Measurements from ENCODE around the gene CMTM8.

GRCh38 chr3:32316976-32317375 lies 78.5 kb downstream of the CMTM8 start:
- TF ChIP-seq KDM5A (IDR thresholded peaks at IDR 0.05) (no peak), ZFP36 (IDR thresholded peaks at IDR 0.05; ENCODE audit: borderline replicate concordance, partially characterized antibody) (no peak), CHD2 (IDR thresholded peaks at IDR 0.05; ENCODE audit: low read length, partially characterized antibody) (no peak), POLR2A (IDR thresholded peaks at IDR 0.05; ENCODE audit: low read length) (no peak)
- TF ChIP-seq, protein P1, sequence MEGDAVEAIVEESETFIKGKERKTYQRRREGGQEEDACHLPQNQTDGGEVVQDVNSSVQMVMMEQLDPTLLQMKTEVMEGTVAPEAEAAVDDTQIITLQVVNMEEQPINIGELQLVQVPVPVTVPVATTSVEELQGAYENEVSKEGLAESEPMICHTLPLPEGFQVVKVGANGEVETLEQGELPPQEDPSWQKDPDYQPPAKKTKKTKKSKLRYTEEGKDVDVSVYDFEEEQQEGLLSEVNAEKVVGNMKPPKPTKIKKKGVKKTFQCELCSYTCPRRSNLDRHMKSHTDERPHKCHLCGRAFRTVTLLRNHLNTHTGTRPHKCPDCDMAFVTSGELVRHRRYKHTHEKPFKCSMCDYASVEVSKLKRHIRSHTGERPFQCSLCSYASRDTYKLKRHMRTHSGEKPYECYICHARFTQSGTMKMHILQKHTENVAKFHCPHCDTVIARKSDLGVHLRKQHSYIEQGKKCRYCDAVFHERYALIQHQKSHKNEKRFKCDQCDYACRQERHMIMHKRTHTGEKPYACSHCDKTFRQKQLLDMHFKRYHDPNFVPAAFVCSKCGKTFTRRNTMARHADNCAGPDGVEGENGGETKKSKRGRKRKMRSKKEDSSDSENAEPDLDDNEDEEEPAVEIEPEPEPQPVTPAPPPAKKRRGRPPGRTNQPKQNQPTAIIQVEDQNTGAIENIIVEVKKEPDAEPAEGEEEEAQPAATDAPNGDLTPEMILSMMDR (IDR thresholded peaks at IDR 0.05), result no peak

Measured in A549 (cell line).